DOHH2 (cell line): ENCODE data around the gene C13orf46.

Source experiments
- H3F3A ChIP-seq: fragments of 200-600 bp; sonication (generic), shearing (Covaris generic); 2 replicates; pipeline ENCODE4 v1.6.0; 2016; ENCODE audit warnings: antibody characterized with exemption, mild to moderate bottlenecking; ENCODE audit not compliant: control insufficient read depth, insufficient read depth
- H3K27ac ChIP-seq: fragments of 200-600 bp; sonication (generic); 2 replicates; pipeline ENCODE4 v1.5.1; 2014; ENCODE audit warnings: low read depth, mild to moderate bottlenecking, low read length, moderate library complexity
- H3K27me3 ChIP-seq: fragments of 200-600 bp; sonication (generic); 2 replicates; pipeline ENCODE4 v1.6.1; 2014; ENCODE audit warnings: mild to moderate bottlenecking, low read length, mixed read lengths; ENCODE audit not compliant: control insufficient read depth
- H3K36me3 ChIP-seq: fragments of 200-600 bp; sonication (generic); 2 replicates; pipeline ENCODE4 v1.6.1; 2014; ENCODE audit warnings: mild to moderate bottlenecking, low read length, moderate library complexity, mixed read lengths; ENCODE audit not compliant: control insufficient read depth
- H3K4me1 ChIP-seq: fragments of 200-600 bp; sonication (generic); 2 replicates; pipeline ENCODE4 v1.6.1; 2014; ENCODE audit warnings: mild to moderate bottlenecking, low read length, mixed read lengths; ENCODE audit not compliant: control insufficient read depth
- H3K4me2 ChIP-seq: fragments of 200-600 bp; sonication (generic); 2 replicates; pipeline ENCODE4 v1.6.0; 2014; ENCODE audit warnings: mild to moderate bottlenecking, low read length, moderate library complexity
- H3K4me3 ChIP-seq: fragments of 200-600 bp; sonication (generic); 2 replicates; pipeline ENCODE4 v1.5.1; 2014; ENCODE audit warnings: mild to moderate bottlenecking, low read length, mixed read lengths
- H3K79me2 ChIP-seq: fragments of 200-600 bp; sonication (generic); 2 replicates; pipeline ENCODE4 v1.6.1; 2014; ENCODE audit warnings: mild to moderate bottlenecking, low read length, mixed read lengths; ENCODE audit not compliant: control insufficient read depth
- H3K9me2 ChIP-seq: fragments of 200-600 bp; sonication (generic); replicated peaks from 2 replicates; pipeline ENCODE4 v1.6.1; 2014; ENCODE audit warnings: mild to moderate bottlenecking, low read length, mixed read lengths; ENCODE audit not compliant: control insufficient read depth
- H3K9me3 ChIP-seq: fragments of 200-600 bp; sonication (generic); 2 replicates; pipeline ENCODE4 v1.6.1; 2014; ENCODE audit warnings: antibody characterized with exemption, low read length, mixed read lengths; ENCODE audit not compliant: control insufficient read depth, insufficient read depth
- H4K20me1 ChIP-seq: fragments of 200-600 bp; sonication (generic); 2 replicates; pipeline ENCODE4 v1.6.0; 2014; ENCODE audit warnings: low read depth, mild to moderate bottlenecking, antibody characterized with exemption, low read length, moderate library complexity; ENCODE audit not compliant: control insufficient read depth, insufficient read depth
- EZH2phosphoT487 ChIP-seq: fragments of 200-600 bp; sonication (generic); IDR thresholded peaks from 2 replicates; pipeline ENCODE4 v1.6.1; 2017; ENCODE audit warnings: borderline replicate concordance, mild to moderate bottlenecking, antibody characterized with exemption, low read length, moderate library complexity, mixed read lengths
- TF ChIP-seq, protein P1 (sequence below): fragments of 200-600 bp; sonication (generic); IDR thresholded peaks from one replicate; pipeline ENCODE4 v1.5.1; 2014; ENCODE audit warnings: antibody characterized with exemption, mild to moderate bottlenecking, low read depth, low read length; ENCODE audit not compliant: poor library complexity, severe bottlenecking

Gene C13orf46

DNA sequence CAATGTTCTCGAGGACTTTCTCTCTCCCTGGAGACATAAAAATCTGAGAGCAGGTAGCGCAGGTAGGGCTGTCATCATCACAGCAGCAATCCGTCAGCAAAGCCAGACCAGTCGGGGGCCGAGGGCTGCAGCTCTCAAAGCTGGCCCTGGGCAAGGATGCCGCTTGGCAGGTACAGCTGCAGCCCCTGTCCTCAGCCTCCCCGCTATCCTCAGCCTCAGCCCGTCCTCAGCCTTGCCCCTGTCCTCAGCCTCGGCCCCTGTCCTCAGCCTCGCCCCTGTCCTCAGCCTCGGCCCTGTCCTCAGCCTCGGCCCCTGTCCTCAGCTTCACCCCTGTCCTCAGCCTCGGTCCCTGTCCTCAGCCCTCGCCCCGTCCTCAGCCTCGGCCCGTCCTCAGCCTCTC lies 10.9 kb downstream of the C13orf46 start:
- Histone ChIP-seq H3F3A (no peaks in the 10 kb centered on the region), H4K20me1 (no peaks in the 10 kb centered on the region), H3K27me3 (no peaks in the 10 kb centered on the region), H3K9me3 (peaks cover 20% of the 10 kb centered on the region), H3K36me3 (no peaks in the 10 kb centered on the region), H3K9me2 (no peaks in the 10 kb centered on the region), H3K27ac (no peak overlapping the region), H3K4me2 (no peak overlapping the region), H3K79me2 (no peaks in the 10 kb centered on the region), H3K4me1 (no peaks in the 10 kb centered on the region), H3K4me3 (no peak overlapping the region)
- TF ChIP-seq EZH2phosphoT487: no peak
- TF ChIP-seq, protein P1, sequence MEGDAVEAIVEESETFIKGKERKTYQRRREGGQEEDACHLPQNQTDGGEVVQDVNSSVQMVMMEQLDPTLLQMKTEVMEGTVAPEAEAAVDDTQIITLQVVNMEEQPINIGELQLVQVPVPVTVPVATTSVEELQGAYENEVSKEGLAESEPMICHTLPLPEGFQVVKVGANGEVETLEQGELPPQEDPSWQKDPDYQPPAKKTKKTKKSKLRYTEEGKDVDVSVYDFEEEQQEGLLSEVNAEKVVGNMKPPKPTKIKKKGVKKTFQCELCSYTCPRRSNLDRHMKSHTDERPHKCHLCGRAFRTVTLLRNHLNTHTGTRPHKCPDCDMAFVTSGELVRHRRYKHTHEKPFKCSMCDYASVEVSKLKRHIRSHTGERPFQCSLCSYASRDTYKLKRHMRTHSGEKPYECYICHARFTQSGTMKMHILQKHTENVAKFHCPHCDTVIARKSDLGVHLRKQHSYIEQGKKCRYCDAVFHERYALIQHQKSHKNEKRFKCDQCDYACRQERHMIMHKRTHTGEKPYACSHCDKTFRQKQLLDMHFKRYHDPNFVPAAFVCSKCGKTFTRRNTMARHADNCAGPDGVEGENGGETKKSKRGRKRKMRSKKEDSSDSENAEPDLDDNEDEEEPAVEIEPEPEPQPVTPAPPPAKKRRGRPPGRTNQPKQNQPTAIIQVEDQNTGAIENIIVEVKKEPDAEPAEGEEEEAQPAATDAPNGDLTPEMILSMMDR: no peak

GRCh38 chr13:113962386-113962785 lies 11.5 kb downstream of the C13orf46 start:
- Histone ChIP-seq H3K4me1 (no peaks in the 10 kb centered on the region), H3K27ac (no peak overlapping the region), H3K4me3 (no peak overlapping the region), H3K27me3 (no peaks in the 10 kb centered on the region), H3K9me3 (peaks cover 20% of the 10 kb centered on the region), H3K36me3 (no peaks in the 10 kb centered on the region), H3K9me2 (no peaks in the 10 kb centered on the region), H3K4me2 (no peak overlapping the region), H3K79me2 (no peaks in the 10 kb centered on the region), H3F3A (no peaks in the 10 kb centered on the region), H4K20me1 (no peaks in the 10 kb centered on the region)
- TF ChIP-seq EZH2phosphoT487: no peak
- TF ChIP-seq, protein P1: no peak

DNA sequence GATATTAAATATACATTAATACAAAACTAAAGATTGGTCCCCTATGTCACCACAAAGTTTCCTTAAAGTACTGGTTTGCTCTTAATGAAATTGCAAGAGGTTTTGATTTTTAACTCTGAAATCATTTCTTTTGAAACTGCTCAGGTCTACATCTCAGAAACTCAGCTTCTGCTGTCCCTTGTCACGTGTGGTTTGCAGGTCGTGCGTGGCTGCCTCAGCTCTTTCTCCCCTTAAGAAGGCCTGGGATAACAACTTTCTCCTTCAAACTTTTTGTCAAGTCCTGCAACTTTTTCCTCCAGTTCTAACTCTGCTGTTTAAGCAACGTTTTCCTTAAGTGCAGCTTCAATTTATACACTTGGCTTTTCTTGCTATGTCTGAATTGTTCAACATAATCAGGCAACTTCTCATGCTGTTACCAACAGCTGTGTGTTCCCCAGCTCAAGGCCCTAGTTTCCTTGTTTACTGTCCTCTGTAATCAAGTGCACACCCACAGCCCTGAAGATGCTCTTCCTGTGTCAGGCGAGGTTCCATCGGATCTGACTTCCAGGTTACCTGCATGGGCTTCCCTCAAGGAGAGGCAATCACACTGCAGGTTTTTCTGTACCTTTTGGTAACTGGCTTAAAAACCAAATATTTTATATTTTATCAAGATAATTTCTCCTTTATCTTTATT lies 13.5 kb downstream of the C13orf46 start:
- no peaks in the 10 kb centered on the region for H3K27me3 ChIP-seq
- H3K79me2 ChIP-seq: no peaks in the 10 kb centered on the region
- H3K4me1 ChIP-seq: no peaks in the 10 kb centered on the region
- H3K36me3 ChIP-seq: no peaks in the 10 kb centered on the region
- H3F3A ChIP-seq: no peaks in the 10 kb centered on the region
- H3K4me2 ChIP-seq: no peak overlapping the region
- H4K20me1 ChIP-seq: no peaks in the 10 kb centered on the region
- no peak overlapping the region for H3K27ac ChIP-seq
- TF ChIP-seq, protein P1: no peak
- TF ChIP-seq EZH2phosphoT487: no peak
- no peak overlapping the region for H3K4me3 ChIP-seq
- peaks cover 25% of the 10 kb centered on the region for H3K9me3 ChIP-seq
- H3K9me2 ChIP-seq: no peaks in the 10 kb centered on the region
